CD14-positive monocyte (primary cell): ENCODE measurements around the gene FGF14. TPM values are rescaled to one million over a fixed set of nuclear protein-coding genes. Genes with fewer than 3 reads are reported as not detected.

Experiments
- DNase-seq, 3 donors: peaks; one replicate each; pipeline ENCODE4 v3.0.0-alpha.2; 2011 to 2022
- H2AFZ ChIP-seq: 2 replicates; pipeline ENCODE4 v1.6.0; 2012; ENCODE audit warnings: mild to moderate bottlenecking, low read depth, low read length, inconsistent platforms; ENCODE audit not compliant: insufficient read depth, poor library complexity, severe bottlenecking
- H3K27ac ChIP-seq, 2 donors: 1 replicate in 1 of 2; 2 replicates in 1 of 2; pipeline ENCODE4 v1.5.1; 2012 to 2013; ENCODE audit warnings: low read length in 2 of 2, control low read depth in 1 of 2, inconsistent platforms in 1 of 2, low read depth in 1 of 2, mild to moderate bottlenecking in 1 of 2
- H3K27me3 ChIP-seq, 2 donors: one replicate each; pipeline versions ENCODE4 v1.6.0 to v1.6.1; 2011 to 2013; ENCODE audit warnings: low read length in 2 of 2; ENCODE audit not compliant: control insufficient read depth in 2 of 2, insufficient read depth in 2 of 2
- H3K36me3 ChIP-seq, 2 donors: replicated peaks in 1 of 2; 1 replicate in 1 of 2; 2 replicates in 1 of 2; pipeline versions ENCODE4 v1.5.1 to v1.6.1; 2012 to 2013; ENCODE audit warnings: low read length in 2 of 2, control low read depth in 1 of 2, inconsistent platforms in 1 of 2, mild to moderate bottlenecking in 1 of 2; ENCODE audit not compliant: insufficient read depth in 2 of 2, control insufficient read depth in 1 of 2
- H3K4me1 ChIP-seq, 2 donors: 1 replicate in 1 of 2; 2 replicates in 1 of 2; pipeline versions ENCODE4 v1.5.1 to v1.6.1; 2012 to 2013; ENCODE audit warnings: low read length in 2 of 2, control low read depth in 1 of 2, inconsistent platforms in 1 of 2, mild to moderate bottlenecking in 1 of 2, moderate library complexity in 1 of 2; ENCODE audit not compliant: insufficient read depth in 2 of 2, control insufficient read depth in 1 of 2
- H3K4me2 ChIP-seq: replicated peaks from 2 replicates; pipeline ENCODE3; 2012; ENCODE audit warnings: low read length, moderate library complexity, mild to moderate bottlenecking; ENCODE audit not compliant: poor library complexity, severe bottlenecking; ENCODE audit errors: extremely low read depth
- H3K4me3 ChIP-seq, 3 experiments: fragments of 200-600 bp in 1 of 3; sonication (generic) in 1 of 3; replicated peaks in 1 of 3; 1 replicate in 2 of 3; 2 replicates in 1 of 3; pipeline ENCODE4 v1.5.1; 2011 to 2013; ENCODE audit warnings: low read length in 3 of 3, mild to moderate bottlenecking in 3 of 3, control low read depth in 2 of 3, low read depth in 2 of 3, inconsistent platforms in 1 of 3, moderate library complexity in 1 of 3
- H3K79me2 ChIP-seq: 2 replicates; pipeline ENCODE4 v1.6.0; 2012; ENCODE audit warnings: mild to moderate bottlenecking, control low read depth, inconsistent platforms, low read length, moderate library complexity; ENCODE audit not compliant: insufficient read depth
- H3K9ac ChIP-seq: 2 replicates; pipeline ENCODE4 v1.6.0; 2017; ENCODE audit warnings: low read length, mild to moderate bottlenecking; ENCODE audit not compliant: insufficient read depth, poor library complexity, severe bottlenecking
- H3K9me3 ChIP-seq, 2 donors: replicated peaks in 1 of 2; 1 replicate in 1 of 2; 2 replicates in 1 of 2; pipeline versions ENCODE4 v1.5.1 to v1.6.1; 2012 to 2013; ENCODE audit warnings: low read length in 2 of 2, control low read depth in 1 of 2; ENCODE audit not compliant: control insufficient read depth in 1 of 2, insufficient read depth in 1 of 2
- H4K20me1 ChIP-seq: 2 replicates; pipeline ENCODE4 v1.6.0; 2012; ENCODE audit warnings: mild to moderate bottlenecking, low read length, control low read depth, moderate library complexity; ENCODE audit not compliant: insufficient read depth
- H3K27ac Mint-ChIP-seq, 7 donors: one replicate each; pipeline ENCODE4 v1.8.0; 2020; ENCODE audit warnings: mild to moderate bottlenecking in 7 of 7, mixed read lengths in 7 of 7, moderate library complexity in 6 of 7, inconsistent platforms in 2 of 7
- H3K27me3 Mint-ChIP-seq, 3 donors: one replicate each; pipeline ENCODE4 v1.8.0; 2021 to 2022; ENCODE audit warnings: low read depth in 3 of 3, mild to moderate bottlenecking in 3 of 3, mixed read lengths in 3 of 3, moderate library complexity in 3 of 3, inconsistent platforms in 1 of 3
- H3K36me3 Mint-ChIP-seq, 2 donors: one replicate each; pipeline ENCODE4 v1.8.0; 2020; ENCODE audit warnings: mixed read lengths in 2 of 2, inconsistent platforms in 1 of 2, mild to moderate bottlenecking in 1 of 2
- H3K4me1 Mint-ChIP-seq: one replicate; pipeline ENCODE4 v1.8.0; 2020; ENCODE audit warnings: mild to moderate bottlenecking, mixed read lengths
- H3K4me3 Mint-ChIP-seq, 2 donors: one replicate each; pipeline ENCODE4 v1.8.0; 2020; ENCODE audit warnings: mild to moderate bottlenecking in 2 of 2, mixed read lengths in 2 of 2, moderate library complexity in 1 of 2
- H3K9me3 Mint-ChIP-seq, 7 donors: one replicate each; pipeline ENCODE4 v1.8.0; 2020 to 2022; ENCODE audit warnings: mixed read lengths in 7 of 7, mild to moderate bottlenecking in 6 of 7, moderate library complexity in 6 of 7, inconsistent platforms in 2 of 7
- WGBS: methylation state at CpG from one replicate; pipeline ENCODE4 v1.1.5; 2013; ENCODE audit warnings: missing lambda C conversion rate; ENCODE audit not compliant: insufficient coverage; 5-methylcytosine and 5-hydroxymethylcytosine counted together
- intact Hi-C, 2 donors: fragments of 100-400 bp; cut with micrococcal nuclease; formaldehyde crosslinking; loops; one replicate each; pipeline versions ENCODE4 v1.15.0 to v1.15.1; 2023
- polyA plus RNA-seq, 3 donors: library from polyadenylated mRNA; depleted of rRNA in 1 of 3; unstranded in 2 of 3; stranded (reverse) in 1 of 3; fragments of 300-500 nt in 2 of 3; fragments of >200 nt in 1 of 3; fragmentation: Illumina TruSeq in 2 of 3; gene quantifications; 1 replicate in 2 of 3; 2 replicates in 1 of 3; pipeline ENCODE4 v1.2.3, GENCODE V29; 2012 to 2021
- TF ChIP-seq, protein P1 (sequence below): fragments of 200-600 bp; IDR thresholded peaks from one replicate; pipeline ENCODE4 v1.8.0; 2022; ENCODE audit warnings: antibody characterized with exemption, mild to moderate bottlenecking

The FGF14 gene
- polyA plus RNA-seq, 3 donors, result not detected

- Histone ChIP-seq H3K27me3 (no peaks in the 10 kb centered on the region), H2AFZ (no peak overlapping the region), H3K4me1 (no peaks in the 10 kb centered on the region), H3K36me3 (no peaks in the 10 kb centered on the region), H3K9me3 (no peaks in the 10 kb centered on the region), H3K27ac (no peak overlapping the region), H3K9ac (no peak overlapping the region), H3K4me3 (no peak overlapping the region), H3K79me2 (no peaks in the 10 kb centered on the region), H3K4me2 (no peak overlapping the region), H4K20me1 (no peaks in the 10 kb centered on the region)
- Mint-ChIP-seq H3K9me3 (peaks cover 0 to 5% (median 3%) of the 10 kb centered on the region in 7 donors), H3K27ac (no peak overlapping the region), H3K27me3 (peaks cover 0 to 1% (median 0%) of the 10 kb centered on the region in 3 donors), H3K4me1 (no peaks in the 10 kb centered on the region), H3K36me3 (no peaks in the 10 kb centered on the region), H3K4me3 (no peak overlapping the region)
- WGBS, result no CpG with 5 or more reads among the region's 1 CpG
- no peak for DNase-seq
- TF ChIP-seq, protein P1, sequence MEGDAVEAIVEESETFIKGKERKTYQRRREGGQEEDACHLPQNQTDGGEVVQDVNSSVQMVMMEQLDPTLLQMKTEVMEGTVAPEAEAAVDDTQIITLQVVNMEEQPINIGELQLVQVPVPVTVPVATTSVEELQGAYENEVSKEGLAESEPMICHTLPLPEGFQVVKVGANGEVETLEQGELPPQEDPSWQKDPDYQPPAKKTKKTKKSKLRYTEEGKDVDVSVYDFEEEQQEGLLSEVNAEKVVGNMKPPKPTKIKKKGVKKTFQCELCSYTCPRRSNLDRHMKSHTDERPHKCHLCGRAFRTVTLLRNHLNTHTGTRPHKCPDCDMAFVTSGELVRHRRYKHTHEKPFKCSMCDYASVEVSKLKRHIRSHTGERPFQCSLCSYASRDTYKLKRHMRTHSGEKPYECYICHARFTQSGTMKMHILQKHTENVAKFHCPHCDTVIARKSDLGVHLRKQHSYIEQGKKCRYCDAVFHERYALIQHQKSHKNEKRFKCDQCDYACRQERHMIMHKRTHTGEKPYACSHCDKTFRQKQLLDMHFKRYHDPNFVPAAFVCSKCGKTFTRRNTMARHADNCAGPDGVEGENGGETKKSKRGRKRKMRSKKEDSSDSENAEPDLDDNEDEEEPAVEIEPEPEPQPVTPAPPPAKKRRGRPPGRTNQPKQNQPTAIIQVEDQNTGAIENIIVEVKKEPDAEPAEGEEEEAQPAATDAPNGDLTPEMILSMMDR, result no peak
- intact Hi-C loops, result no loop called here
Measured at GRCh38 chr13:102323505-102323904, 78.3 kb downstream of the FGF14 start.

DNA sequence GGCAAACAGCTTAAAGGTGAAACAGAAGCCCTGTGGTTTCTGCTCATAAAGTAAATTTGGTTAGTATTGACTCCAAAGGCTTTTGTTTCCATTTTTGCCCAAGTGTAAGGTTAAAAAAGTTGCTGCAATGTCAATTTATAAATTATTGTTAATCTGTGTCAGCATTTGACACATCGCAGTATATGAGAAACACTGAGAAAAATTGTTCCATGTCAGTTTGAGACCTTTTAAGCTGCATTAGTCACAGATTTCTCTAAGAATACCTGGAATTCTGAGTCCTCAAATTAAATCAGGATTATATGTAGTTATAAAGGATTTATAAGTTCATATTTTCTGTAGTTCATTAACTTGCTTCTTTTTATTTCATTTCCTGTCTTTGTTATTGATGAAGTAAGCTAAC lies 78.8 kb downstream of the FGF14 start:
- no peak overlapping the region for H3K4me3 ChIP-seq
- TF ChIP-seq, protein P1, result no peak
- H3K27me3 Mint-ChIP-seq, result peaks cover 0 to 1% (median 0%) of the 10 kb centered on the region in 3 donors
- no peaks in the 10 kb centered on the region for H4K20me1 ChIP-seq
- intact Hi-C loops, result no loop called here
- peaks cover 0 to 5% (median 2%) of the 10 kb centered on the region in 7 donors for H3K9me3 Mint-ChIP-seq
- no peak overlapping the region for H3K4me3 Mint-ChIP-seq
- H3K4me1 Mint-ChIP-seq, result no peaks in the 10 kb centered on the region
- H3K36me3 ChIP-seq, result no peaks in the 10 kb centered on the region
- no peaks in the 10 kb centered on the region for H3K4me1 ChIP-seq
- no peak for DNase-seq
- H3K4me2 ChIP-seq, result no peak overlapping the region
- H3K27ac ChIP-seq, result no peak overlapping the region
- H3K36me3 Mint-ChIP-seq, result no peaks in the 10 kb centered on the region
- no CpG with 5 or more reads among the region's 1 CpG for WGBS
- H3K9ac ChIP-seq, result no peak overlapping the region
- no peaks in the 10 kb centered on the region for H3K9me3 ChIP-seq
- H2AFZ ChIP-seq, result no peak overlapping the region
- no peak overlapping the region for H3K27ac Mint-ChIP-seq
- no peaks in the 10 kb centered on the region for H3K27me3 ChIP-seq
- no peaks in the 10 kb centered on the region for H3K79me2 ChIP-seq
